ENCODE data around the gene RPL15. TPM values are rescaled to one million over a fixed set of nuclear protein-coding genes. Genes with fewer than 3 reads are reported as not detected.
A peak's percentile ranks its signal among the peaks of the same experiment; 100 is the strongest.

Gene RPL15
- total and polyA plus RNA-seq, 8 donors = 676 to 1,897 (median 1,385) TPM

DNA sequence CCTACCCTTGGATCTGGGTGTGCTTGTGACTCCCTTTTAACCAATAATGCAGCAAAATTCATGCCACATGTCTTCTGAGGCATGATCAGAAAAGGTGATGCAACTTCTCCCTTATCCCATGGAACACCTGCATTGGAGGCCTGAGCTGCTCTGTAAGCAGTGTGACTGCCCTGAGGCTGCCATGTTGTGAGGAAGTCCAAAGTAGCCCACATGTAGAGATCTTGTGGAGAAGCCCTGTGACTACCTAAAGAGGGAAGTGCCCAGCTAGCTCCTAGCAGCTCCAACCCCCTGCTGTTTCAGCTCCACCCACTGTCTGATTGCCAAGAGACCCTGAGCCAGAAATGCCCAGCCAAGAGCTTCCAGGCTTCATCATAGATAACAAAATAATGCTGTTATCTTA is 21.8 kb downstream of the RPL15 start:
- Histone ChIP-seq H3K4me3 (no peak overlapping the region), H3K9me3 (no peaks in the 10 kb centered on the region), H3K27ac (no peak overlapping the region), H3K36me3 (no peaks in the 10 kb centered on the region), H3K4me1 (no peaks in the 10 kb centered on the region), H3K27me3 (no peaks in the 10 kb centered on the region)
- DNase-seq (no peak), FAIRE-seq (no peak), ATAC-seq (no peak)
- TF ChIP-seq, protein P1, sequence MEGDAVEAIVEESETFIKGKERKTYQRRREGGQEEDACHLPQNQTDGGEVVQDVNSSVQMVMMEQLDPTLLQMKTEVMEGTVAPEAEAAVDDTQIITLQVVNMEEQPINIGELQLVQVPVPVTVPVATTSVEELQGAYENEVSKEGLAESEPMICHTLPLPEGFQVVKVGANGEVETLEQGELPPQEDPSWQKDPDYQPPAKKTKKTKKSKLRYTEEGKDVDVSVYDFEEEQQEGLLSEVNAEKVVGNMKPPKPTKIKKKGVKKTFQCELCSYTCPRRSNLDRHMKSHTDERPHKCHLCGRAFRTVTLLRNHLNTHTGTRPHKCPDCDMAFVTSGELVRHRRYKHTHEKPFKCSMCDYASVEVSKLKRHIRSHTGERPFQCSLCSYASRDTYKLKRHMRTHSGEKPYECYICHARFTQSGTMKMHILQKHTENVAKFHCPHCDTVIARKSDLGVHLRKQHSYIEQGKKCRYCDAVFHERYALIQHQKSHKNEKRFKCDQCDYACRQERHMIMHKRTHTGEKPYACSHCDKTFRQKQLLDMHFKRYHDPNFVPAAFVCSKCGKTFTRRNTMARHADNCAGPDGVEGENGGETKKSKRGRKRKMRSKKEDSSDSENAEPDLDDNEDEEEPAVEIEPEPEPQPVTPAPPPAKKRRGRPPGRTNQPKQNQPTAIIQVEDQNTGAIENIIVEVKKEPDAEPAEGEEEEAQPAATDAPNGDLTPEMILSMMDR (IDR thresholded peaks at IDR 0.05) = no peak
- intact Hi-C loops (cut with DNase I) = no loop called here

DNA sequence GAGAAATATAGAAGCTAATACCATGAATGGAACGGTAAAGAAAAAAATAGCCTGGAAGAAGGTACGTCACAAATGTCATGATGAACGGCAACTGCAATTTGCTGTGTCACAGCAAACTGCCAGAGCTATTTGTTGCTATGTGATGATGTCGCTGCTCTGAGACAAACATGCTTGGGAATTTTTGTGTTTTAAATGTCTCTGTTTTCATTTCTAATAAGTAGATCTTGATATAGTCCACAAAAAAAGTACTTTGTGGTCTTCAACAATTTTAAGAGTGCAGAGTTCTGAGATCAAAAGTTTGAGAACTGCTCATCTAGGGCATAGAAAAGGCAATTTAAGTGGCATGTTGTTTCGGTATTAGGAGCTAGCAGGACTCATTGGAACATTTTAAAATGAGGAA is 23.8 kb downstream of the RPL15 start:
- DNase-seq (no peak), FAIRE-seq (no peak), ATAC-seq (no peak)
- TF ChIP-seq, protein P1 (IDR thresholded peaks at IDR 0.05) = no peak
- no peaks in the 10 kb centered on the region for H3K27me3 ChIP-seq
- intact Hi-C loops (cut with DNase I) = no loop called here
- H3K27ac ChIP-seq = no peak overlapping the region
- no peaks in the 10 kb centered on the region for H3K9me3 ChIP-seq
- WGBS, 2 donors = 72 to 81% methylated on average over 5 of the region's 5 CpGs
- no peaks in the 10 kb centered on the region for H3K36me3 ChIP-seq
- H3K4me3 ChIP-seq = no peak overlapping the region
- H3K4me1 ChIP-seq = peaks cover 0 to 5% (median 0%) of the 10 kb centered on the region in 3 donors

DNA sequence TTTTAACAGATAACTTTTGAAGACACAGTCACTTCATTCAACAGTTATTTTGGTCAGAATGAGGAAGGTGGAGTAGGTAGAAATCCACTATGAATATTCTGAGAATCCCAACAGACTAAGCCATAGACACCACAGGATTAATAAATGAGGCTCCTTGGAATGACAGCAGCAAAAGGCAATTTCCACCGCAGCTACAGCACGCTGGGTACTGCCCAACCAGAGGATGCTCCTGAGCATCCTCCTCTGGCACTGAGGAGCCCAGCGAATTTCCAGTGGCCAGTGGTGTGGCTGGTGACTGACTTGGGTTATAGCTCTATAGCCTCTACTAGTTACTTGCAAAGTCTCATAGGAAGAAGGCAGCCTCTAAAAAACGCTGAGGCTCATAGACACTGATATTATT is 24.5 kb downstream of the RPL15 start:
- H3K9me3 ChIP-seq = no peaks in the 10 kb centered on the region
- TF ChIP-seq, protein P1 (IDR thresholded peaks at IDR 0.05) = no peak
- H3K36me3 ChIP-seq = no peaks in the 10 kb centered on the region
- H3K27me3 ChIP-seq = no peaks in the 10 kb centered on the region
- intact Hi-C loops (cut with DNase I) = no loop called here
- no peak overlapping the region for H3K27ac ChIP-seq
- FAIRE-seq = no peak
- H3K4me3 ChIP-seq = no peak overlapping the region
- DNase-seq = no peak
- no peak for ATAC-seq
- 73 to 82% methylated on average over 4 of the region's 4 CpGs for WGBS, 2 donors
- peaks cover 0 to 5% (median 0%) of the 10 kb centered on the region in 3 donors for H3K4me1 ChIP-seq

DNA sequence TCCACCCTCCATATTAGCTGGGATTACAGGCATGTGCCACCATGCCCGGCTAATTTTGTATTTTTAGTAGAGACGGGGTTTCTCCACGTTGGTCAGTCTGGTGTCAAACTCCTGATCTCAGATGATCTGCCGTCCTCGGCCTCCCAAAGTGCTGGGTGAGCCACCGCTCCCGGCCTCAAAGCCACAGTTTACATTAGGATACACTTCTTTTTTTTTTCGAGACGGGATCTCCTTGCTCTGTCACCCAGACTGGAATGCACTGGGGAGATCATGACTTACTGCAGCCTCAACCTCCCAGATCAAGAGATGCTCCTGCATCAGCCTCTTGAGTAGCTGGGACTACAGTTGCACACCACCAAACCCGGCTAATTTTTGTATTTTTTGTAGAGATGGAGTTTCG is 25.6 kb downstream of the RPL15 start:
- intact Hi-C loops (cut with DNase I) = no loop called here
- DNase-seq (no peak), FAIRE-seq (no peak), ATAC-seq (no peak)
- Histone ChIP-seq H3K27ac (no peak overlapping the region), H3K9me3 (no peaks in the 10 kb centered on the region), H3K4me1 (peaks cover 4 to 12% (median 10%) of the 10 kb centered on the region in 3 donors), H3K4me3 (no peak overlapping the region), H3K36me3 (no peaks in the 10 kb centered on the region), H3K27me3 (no peaks in the 10 kb centered on the region)
- TF ChIP-seq, protein P1 (IDR thresholded peaks at IDR 0.05) = no peak
- WGBS, 2 donors = 84% methylated on average over 11 of the region's 11 CpGs

DNA sequence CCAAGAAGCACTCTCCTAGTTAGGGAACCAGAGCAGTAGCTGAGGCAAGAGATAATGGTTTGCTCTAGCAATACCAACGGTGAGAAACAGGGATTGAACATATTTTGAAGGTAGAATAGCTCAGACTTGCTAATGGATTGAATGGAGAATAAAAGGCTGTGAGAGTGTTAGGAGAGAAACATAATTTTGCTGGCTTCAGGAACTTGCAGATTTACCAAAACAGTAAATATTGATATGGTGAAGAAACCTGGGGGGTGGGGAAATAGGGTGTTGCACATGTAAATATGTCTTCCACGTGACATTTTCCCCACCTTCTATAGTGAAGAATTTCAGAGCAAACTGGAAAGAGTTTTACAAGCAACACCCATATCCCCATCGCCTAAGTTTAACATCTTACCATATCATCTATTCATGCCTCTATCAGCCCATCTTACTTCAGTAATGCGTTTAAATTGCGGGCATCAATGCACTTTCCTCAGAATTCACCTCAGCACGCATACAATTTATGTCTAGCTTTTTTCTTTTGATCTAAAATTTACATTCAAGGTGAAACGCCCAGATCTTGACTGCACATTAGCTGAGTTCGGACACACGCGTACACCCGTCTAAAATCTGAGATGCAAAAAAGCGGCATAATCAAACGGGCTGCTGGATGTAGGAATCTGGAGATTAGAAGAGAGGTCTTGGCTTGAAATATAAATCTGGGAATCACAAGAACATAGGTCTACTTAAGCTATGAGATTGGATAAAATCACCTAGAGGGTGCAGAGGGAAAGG is 27.3 kb downstream of the RPL15 start:
- no peaks in the 10 kb centered on the region for H3K9me3 ChIP-seq
- TF ChIP-seq, protein P1 (IDR thresholded peaks at IDR 0.05) = no peak
- 7 to 10% methylated on average over 13 of the region's 13 CpGs for whole genome bisulfite sequencing, 2 donors
- ATAC-seq = no peak
- H3K27me3 ChIP-seq = no peaks in the 10 kb centered on the region
- peak overlapping the region; percentile 40 to 78 (median 68) for H3K4me3 ChIP-seq
- H3K27ac ChIP-seq = peak overlapping the region; percentile 87 to 99 (median 97)
- peaks cover 13 to 22% (median 17%) of the 10 kb centered on the region in 3 donors for H3K4me1 ChIP-seq
- DNase-seq = no peak
- intact Hi-C loops (cut with DNase I) = no loop called here
- FAIRE-seq = no peak
- no peaks in the 10 kb centered on the region for H3K36me3 ChIP-seq
